ENCODE measurements around the gene GDF7. TPM values are rescaled to one million over a fixed set of nuclear protein-coding genes. Genes with fewer than 3 reads are reported as not detected.
A peak's percentile ranks its signal among the peaks of the same experiment; 100 is the strongest.

The GDF7 gene
- 0.27 and 0.33 TPM in 2 replicates for total RNA-seq (2014; rRNA removed; shearing (Covaris generic))
- polyA plus RNA-seq (2015; cell fraction: cytosol; rRNA removed): 0.03 and 0.05 TPM in 2 replicates
- 0.08 and 0.14 TPM in 2 replicates for polyA plus RNA-seq (2015; cell fraction: nucleus; rRNA removed)

GRCh38 chr2:20666304-20667150 lies at the start of gene GDF7:
Gene GDF7, plus strand, starts transcription at chr2:20667144. Its CDS starts 96 bp downstream, at chr2:20667240.
- no peak for DNase-seq (ENCODE audit: low read depth)

GRCh38 chr2:20617892-20618467 lies 49.0 kb upstream of the GDF7 start:
- DNase-seq (ENCODE audit: low read depth): peak; percentile 90

DNA sequence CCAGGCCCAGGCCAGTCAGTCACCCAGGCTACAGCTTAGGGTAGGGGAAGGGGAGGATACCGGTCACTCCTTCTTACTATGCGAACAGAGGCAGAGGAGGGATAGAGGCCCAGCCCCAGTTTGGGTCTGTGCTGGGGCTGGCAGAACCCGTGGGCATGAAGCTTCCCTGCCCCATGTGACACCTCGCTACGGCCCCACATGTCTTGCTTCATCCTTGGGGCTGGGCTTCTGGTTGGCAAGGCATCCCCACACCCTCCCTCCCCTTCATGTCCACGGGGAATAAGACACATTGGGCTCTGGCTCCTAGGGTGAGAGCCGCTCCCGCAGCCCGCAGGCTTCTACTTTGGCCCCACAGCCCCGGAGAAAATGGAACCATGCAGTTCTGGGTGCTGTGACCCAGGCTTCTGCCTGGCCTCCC lies 48.5 kb upstream of the GDF7 start:
- DNase-seq (ENCODE audit: low read depth): no peak

- no peak for DNase-seq (ENCODE audit: low read depth)
Measured at GRCh38 chr2:20618886-20619521, 47.9 kb upstream of the GDF7 start.

DNA sequence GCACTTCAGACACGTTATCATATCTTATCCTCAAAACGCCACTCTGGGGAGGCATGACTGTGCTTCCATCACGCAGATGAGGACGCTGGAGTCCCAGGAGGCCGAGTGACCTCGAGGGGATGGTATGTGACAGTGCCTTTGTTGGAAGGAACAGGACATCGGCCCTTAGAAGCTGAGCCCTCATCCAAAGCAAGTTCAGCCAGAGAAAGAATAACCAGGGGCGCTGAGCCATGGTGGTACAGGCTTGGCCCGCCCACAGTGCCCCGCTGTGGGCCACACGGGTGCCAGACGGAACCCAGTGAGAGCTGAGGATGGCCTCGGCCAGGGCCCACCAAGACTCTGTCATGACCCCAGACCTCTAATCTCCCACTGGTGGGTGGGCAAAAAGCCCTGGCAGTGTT lies 47.3 kb upstream of the GDF7 start:
- no peak for DNase-seq (ENCODE audit: low read depth)

- no peak for DNase-seq (ENCODE audit: low read depth)
Measured at GRCh38 chr2:20620271-20620681, 46.7 kb upstream of the GDF7 start.

- DNase-seq (ENCODE audit: low read depth): no peak
Measured at GRCh38 chr2:20620696-20621365, 46.1 kb upstream of the GDF7 start.

- DNase-seq (ENCODE audit: low read depth): no peak
Measured at GRCh38 chr2:20621366-20622295, 45.3 kb upstream of the GDF7 start.

DNA sequence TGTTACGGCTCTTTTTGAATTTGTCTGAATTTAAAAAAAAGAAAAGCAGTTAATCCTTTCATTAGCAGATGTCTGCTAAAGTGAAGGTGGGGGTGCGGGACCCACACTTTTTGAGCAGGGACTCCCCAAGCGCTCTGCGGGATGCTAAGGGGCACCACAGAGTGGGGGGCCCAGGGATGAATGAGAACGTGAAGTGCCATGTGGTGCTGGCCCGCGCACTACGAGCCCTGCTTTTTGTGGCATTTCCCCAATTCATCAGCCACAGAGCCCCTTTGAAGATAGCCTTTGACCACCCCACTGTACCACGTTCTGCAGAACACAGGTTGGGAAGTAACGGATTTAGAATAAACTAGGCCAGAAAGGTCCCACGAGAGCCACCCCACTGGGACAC lies 44.7 kb upstream of the GDF7 start:
- DNase-seq (ENCODE audit: low read depth): no peak

DNA sequence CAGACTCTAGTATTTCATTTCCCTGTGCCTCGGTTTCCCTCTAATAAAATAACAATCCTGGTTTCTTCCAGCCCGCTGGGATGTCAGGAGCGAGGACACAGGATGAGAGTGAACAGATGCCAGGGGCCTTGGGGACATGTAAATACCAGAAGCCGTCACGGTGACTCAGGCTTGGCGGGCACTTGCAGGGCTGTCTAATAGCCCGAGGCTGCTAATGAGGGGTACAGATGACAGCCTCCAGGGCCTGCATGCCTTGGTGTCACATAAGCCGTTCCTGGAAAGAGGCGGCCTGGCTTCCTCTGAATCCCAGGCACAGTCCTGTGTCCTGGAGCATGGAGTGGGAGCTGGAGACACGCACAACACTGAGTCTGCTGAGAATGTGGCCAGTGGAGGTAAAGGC lies 44.2 kb upstream of the GDF7 start:
- DNase-seq (ENCODE audit: low read depth): no peak

DNA sequence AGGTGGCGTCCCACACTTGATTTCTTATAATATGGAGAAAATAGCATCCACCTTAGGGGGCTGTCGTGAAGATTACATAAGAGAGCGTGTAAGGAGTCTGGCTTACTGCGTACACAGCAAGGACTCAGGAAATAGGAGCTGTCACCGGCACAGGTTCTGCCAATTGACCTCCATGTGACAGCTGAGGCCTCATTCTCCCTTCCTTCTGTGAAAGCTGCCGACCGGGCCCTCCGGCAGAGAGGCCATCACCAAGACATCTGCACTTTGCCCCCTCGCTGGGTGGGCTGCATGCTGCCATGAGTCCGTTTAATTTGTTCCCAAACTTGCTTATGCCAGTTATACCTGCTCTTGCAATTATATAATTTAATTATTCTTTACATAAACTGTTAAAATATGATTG lies 43.7 kb upstream of the GDF7 start:
- no peak for DNase-seq (ENCODE audit: low read depth)

DNA sequence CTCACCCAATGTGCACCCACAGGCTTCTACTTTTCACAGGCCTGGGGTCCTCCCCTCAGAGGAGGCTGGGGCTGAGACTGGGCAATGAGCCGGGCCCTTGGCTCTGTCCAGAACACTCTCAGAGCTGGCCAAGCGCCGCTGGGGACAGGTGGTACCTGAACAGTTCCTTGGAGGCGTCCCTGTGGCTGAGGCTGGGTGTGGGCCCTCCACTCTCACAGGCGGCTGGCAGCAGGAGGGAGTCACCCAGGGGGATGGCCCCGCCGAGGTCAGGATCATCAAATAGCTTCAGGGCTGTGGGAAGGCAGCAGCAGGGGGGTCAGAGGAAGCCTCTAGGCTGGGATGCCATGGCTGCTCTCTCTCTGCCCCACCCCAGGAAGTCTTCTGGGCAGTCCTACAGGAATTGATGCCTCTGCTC lies 43.2 kb upstream of the GDF7 start:
- DNase-seq (ENCODE audit: low read depth): no peak

- DNase-seq (ENCODE audit: low read depth): no peak
Measured at GRCh38 chr2:20624156-20624883, 42.6 kb upstream of the GDF7 start.

DNA sequence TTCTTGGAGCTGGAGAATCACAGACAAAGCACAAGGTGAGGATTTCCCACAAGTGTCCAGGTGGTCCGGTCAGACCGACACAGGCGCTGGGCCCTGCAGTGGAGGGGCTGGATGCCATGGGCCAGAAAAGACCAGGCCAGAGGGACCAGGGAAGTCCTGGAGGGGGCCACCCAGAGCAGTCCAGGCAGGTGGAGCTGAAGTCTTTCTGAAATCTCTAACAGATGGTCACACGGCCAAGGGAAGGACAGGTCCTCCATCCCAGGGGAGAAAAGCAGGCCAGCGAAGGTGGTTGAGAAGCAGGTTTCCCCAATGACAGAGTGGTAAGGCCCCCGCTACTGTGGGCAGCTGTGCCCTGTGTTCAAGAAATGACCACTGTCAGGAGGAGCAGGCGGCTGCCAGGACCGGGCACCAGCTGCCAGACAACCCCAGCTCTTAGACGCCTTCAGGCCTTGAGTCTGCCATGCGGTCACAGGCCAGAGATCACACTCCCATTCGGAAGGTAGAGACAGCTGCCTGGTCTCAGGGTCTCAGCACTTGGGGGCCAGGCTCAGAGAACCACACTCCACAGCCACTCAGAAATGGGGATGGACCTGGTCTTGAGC lies 42.0 kb upstream of the GDF7 start:
- no peak for DNase-seq (ENCODE audit: low read depth)

GRCh38 chr2:20625491-20626391 lies 41.2 kb upstream of the GDF7 start:
- no peak for DNase-seq (ENCODE audit: low read depth)

GRCh38 chr2:20626392-20626697 lies 40.6 kb upstream of the GDF7 start:
- DNase-seq (ENCODE audit: low read depth): no peak

DNA sequence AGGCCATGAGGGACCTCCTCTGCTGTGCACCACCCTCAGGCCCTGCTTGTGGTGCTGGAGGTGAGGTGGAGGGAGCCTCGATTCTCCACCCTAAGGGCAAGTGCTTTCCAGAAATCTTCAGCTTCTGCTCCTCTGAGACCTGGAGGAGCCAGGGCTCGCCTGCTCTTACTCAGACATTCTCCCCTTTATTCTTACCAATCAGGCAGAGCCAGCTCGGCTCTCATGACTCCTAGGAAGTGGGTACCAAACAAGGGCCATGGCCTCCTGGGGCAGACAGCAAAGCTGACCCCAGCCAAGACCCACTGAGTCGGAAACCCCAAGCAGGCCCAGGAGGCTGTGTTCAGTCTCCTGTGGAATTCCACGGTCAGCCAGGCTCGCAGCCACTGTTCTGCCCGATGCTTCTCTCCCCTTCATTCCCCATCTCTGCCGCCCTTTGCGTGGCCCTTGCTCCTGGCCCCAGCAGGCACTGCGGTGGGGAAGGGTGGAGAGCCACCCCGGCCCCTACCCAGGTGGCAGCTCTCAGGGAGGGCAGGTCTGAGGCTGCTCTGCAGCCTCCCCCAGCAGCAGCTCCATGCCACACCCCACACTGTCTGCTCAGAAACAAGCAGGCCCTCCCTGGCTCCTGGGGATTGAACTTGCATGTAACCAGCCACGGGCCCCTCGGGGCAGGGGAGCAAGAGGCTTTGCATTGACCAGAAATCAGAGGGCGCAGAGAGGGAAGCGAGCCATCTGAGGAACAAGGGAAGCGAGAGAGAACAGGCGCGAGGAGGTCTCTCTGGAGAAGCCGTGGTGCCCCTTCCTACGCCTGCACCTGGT lies 40.0 kb upstream of the GDF7 start:
- no peak for DNase-seq (ENCODE audit: low read depth)
